ENCODE results near the gene ZDHHC12.

- no peak for TF ChIP-seq FOS (IDR thresholded peaks at IDR 0.05; ENCODE audit: borderline replicate concordance, insufficient read depth, low read length)
- TF ChIP-seq CTCF (IDR thresholded peaks at IDR 0.05; ENCODE audit: extremely low read depth in 1 of 2, insufficient read depth in 1 of 2, low read depth in 1 of 2, low read length in 2 of 2), result no peak
- no peak for TF ChIP-seq POLR2AphosphoS5 (IDR thresholded peaks at IDR 0.05; ENCODE audit: insufficient read depth, low read depth, low read length)
Measured at GRCh38 chr9:128764361-128764760, 40.4 kb upstream of the ZDHHC12 start.
